Subcutaneous adipose tissue (tissue), 4 donors: ENCODE data around the gene ISCA2. TPM values are rescaled to one million over a fixed set of nuclear protein-coding genes. Genes with fewer than 3 reads are reported as not detected.

Experiments used
- CTCF ChIP-seq: fragments of 450-650 bp; IDR thresholded peaks from one replicate; pipeline ENCODE4 v1.5.1; 2016; ENCODE audit warnings: low read depth, mild to moderate bottlenecking, control low read depth, antibody characterized with exemption, moderate library complexity
- total RNA-seq, 4 donors: library from RNA; depleted of rRNA; stranded (reverse); fragments of >200 nt; gene quantifications; one replicate each; pipeline ENCODE4 v1.1.0, GENCODE V29; 2016

ISCA2 gene
- total RNA-seq, 4 donors from 2014 or later: 10.3 to 19.4 (median 10.8) TPM

- no peak for TF ChIP-seq CTCF
Observed at GRCh38 chr14:74509587-74510222, 16.1 kb downstream of the ISCA2 start.

GRCh38 chr14:74510223-74510931, 16.8 kb downstream of the ISCA2 start:
- no peak for TF ChIP-seq CTCF

GRCh38 chr14:74510959-74511409, 17.4 kb downstream of the ISCA2 start:
- no peak for TF ChIP-seq CTCF

- no peak for TF ChIP-seq CTCF
Observed at GRCh38 chr14:74511966-74512830, 18.6 kb downstream of the ISCA2 start.

GRCh38 chr14:74514471-74514941, 20.9 kb downstream of the ISCA2 start:
- no peak for TF ChIP-seq CTCF

- no peak for TF ChIP-seq CTCF
Observed at GRCh38 chr14:74515891-74516412, 22.4 kb downstream of the ISCA2 start.
